SIG-M5 (cell line): ENCODE data around the gene DENND4A.
"Not testable (repeated sequence)": the region's sequence is repeated elsewhere in the genome, so short reads cannot be mapped to it uniquely, and the experiment has no call there.

Experiments
- DNase-seq: peaks from one replicate; lab custom pipeline; 2025; lab: John Stamatoyannopoulos, UW

Gene DENND4A

GRCh38 chr15:65632780-65633375, 159.2 kb downstream of the DENND4A start:
- DNase-seq, result no peak

- no peak for DNase-seq
Measured at GRCh38 chr15:65631503-65631902, 160.6 kb downstream of the DENND4A start.

GRCh38 chr15:65630760-65631159, 161.3 kb downstream of the DENND4A start:
- no peak for DNase-seq

- DNase-seq, result no peak
Measured at GRCh38 chr15:65629548-65629947, 162.5 kb downstream of the DENND4A start.

- no peak for DNase-seq
Measured at GRCh38 chr15:65626856-65627255, 165.2 kb downstream of the DENND4A start.

GRCh38 chr15:65623103-65623502, 169.0 kb downstream of the DENND4A start:
- no peak for DNase-seq

GRCh38 chr15:65621638-65622037, 170.5 kb downstream of the DENND4A start, which contains the start of gene SLC24A1:
TSS of gene SLC24A1 (plus strand) at chr15:65621938. CDS start at chr15:65624081, 2,143 bp downstream.
- DNase-seq, result no peak

- DNase-seq, result no peak
Measured at GRCh38 chr15:65620833-65621232, 171.3 kb downstream of the DENND4A start.

GRCh38 chr15:65619626-65620290, 172.3 kb downstream of the DENND4A start:
- no peak for DNase-seq

- no peak for DNase-seq
Measured at GRCh38 chr15:65618560-65619109, 173.5 kb downstream of the DENND4A start.

GRCh38 chr15:65615887-65616286, 176.2 kb downstream of the DENND4A start:
- DNase-seq, result not testable (repeated sequence)

GRCh38 chr15:65612949-65613744, 178.9 kb downstream of the DENND4A start:
- no peak for DNase-seq

GRCh38 chr15:65612616-65612946, 179.5 kb downstream of the DENND4A start:
- no peak for DNase-seq

- DNase-seq, result no peak
Measured at GRCh38 chr15:65611888-65612615, 180.0 kb downstream of the DENND4A start.

- peak; percentile 62 for DNase-seq
Measured at GRCh38 chr15:65610871-65611718, 181.0 kb downstream of the DENND4A start, which contains the start of gene INTS14. TSS of gene INTS14 (minus strand) at chr15:65611131. CDS start at chr15:65607380, 3,751 bp downstream.
